GM12891 (cell line): ENCODE data around the gene ZDHHC14.

Source experiments
- PAX5 ChIP-seq: IDR thresholded peaks from 2 replicates; pipeline ENCODE4 v1.6.1; 2011; ENCODE audit warnings: low read length, moderate library complexity, mild to moderate bottlenecking; ENCODE audit not compliant: insufficient read depth, severe bottlenecking
- POLR2A ChIP-seq: IDR thresholded peaks from 2 replicates; pipeline ENCODE4 v1.6.1; 2011; ENCODE audit warnings: low read depth, low read length, control low read depth
- POLR2AphosphoS5 ChIP-seq: IDR thresholded peaks from 2 replicates; pipeline ENCODE4 v1.6.1; 2011; ENCODE audit warnings: low read depth, low read length, control low read depth
- POU2F2 ChIP-seq: IDR thresholded peaks from 2 replicates; pipeline ENCODE4 v1.6.1; 2011; ENCODE audit warnings: low read depth, mild to moderate bottlenecking, control low read depth, low read length, moderate library complexity
- SPI1 ChIP-seq: IDR thresholded peaks from 2 replicates; pipeline ENCODE4 v1.6.1; 2011; ENCODE audit warnings: low read depth, low read length, control low read depth
- TAF1 ChIP-seq: IDR thresholded peaks from 2 replicates; pipeline ENCODE4 v1.6.1; 2011; ENCODE audit warnings: low read depth, low read length, control low read depth

- TF ChIP-seq TAF1 (no peak), POLR2A (no peak), POLR2AphosphoS5 (no peak), SPI1 (no peak), POU2F2 (no peak), PAX5 (no peak)
These were observed 4.7 kb upstream of the ZDHHC14 start for GRCh38 chr6:157376241-157376640.
